Uterus (tissue), 4 donors: ENCODE results near the gene VCL. TPM values are rescaled to one million over a fixed set of nuclear protein-coding genes. Genes with fewer than 3 reads are reported as not detected.
"Not testable (repeated sequence)": the region's sequence is repeated elsewhere in the genome, so short reads cannot be mapped to it uniquely, and the experiment has no call there.

Experiments
- DNase-seq, 2 donors: peaks; one replicate each; pipeline ENCODE4 v3.0.0-alpha.2; 2019 to 2020
- H3K27ac ChIP-seq, 2 donors: fragments of 200-600 bp; sonication (generic); 1 replicate in 1 of 2; 2 replicates in 1 of 2; pipeline ENCODE4 v1.5.1; 2016 to 2018
- H3K27me3 ChIP-seq, 2 donors: fragments of 200-600 bp; sonication (generic); one replicate each; pipeline ENCODE4 v1.5.1; 2018 to 2019; ENCODE audit warnings: control low read depth in 1 of 2
- H3K36me3 ChIP-seq, 2 donors: fragments of 200-600 bp; sonication (generic); one replicate each; pipeline ENCODE4 v1.5.1; 2019; ENCODE audit warnings: control low read depth in 1 of 2
- H3K4me1 ChIP-seq, 2 donors: fragments of 200-600 bp; sonication (generic); one replicate each; pipeline ENCODE4 v1.5.1; 2018 to 2019; ENCODE audit warnings: control low read depth in 1 of 2
- H3K4me3 ChIP-seq, 2 donors: fragments of 200-600 bp; sonication (generic); 1 replicate in 1 of 2; 2 replicates in 1 of 2; pipeline ENCODE4 v1.5.1; 2018 to 2019; ENCODE audit warnings: mild to moderate bottlenecking in 1 of 2
- H3K9me3 ChIP-seq, 2 donors: fragments of 200-600 bp; sonication (generic); one replicate each; pipeline ENCODE4 v1.5.1; 2019; ENCODE audit warnings: control low read depth in 1 of 2
- POLR2A ChIP-seq, 2 donors: fragments of 450-650 bp; IDR thresholded peaks; one replicate each; pipeline ENCODE4 v1.6.1; 2016; ENCODE audit warnings: antibody characterized with exemption in 2 of 2, mild to moderate bottlenecking in 1 of 2, moderate library complexity in 1 of 2
- intact Hi-C: fragments of 100-400 bp; cut with DNase I; formaldehyde crosslinking; loops from one replicate; pipeline ENCODE4 v1.15.1; 2023; ENCODE audit warnings: low total_unique reads
- total RNA-seq, 4 donors: library from RNA; depleted of rRNA in 3 of 4; stranded (reverse); fragments of >200 nt in 3 of 4; gene quantifications; one replicate each; pipeline versions ENCODE4 v1.1.0 to v1.2.4, GENCODE V29; 2014 to 2023
- TF ChIP-seq, protein P1 (sequence below), 4 experiments: fragments of 200-600 bp in 2 of 4; fragments of 450-650 bp in 2 of 4; sonication (generic) in 2 of 4; IDR thresholded peaks; one replicate each; pipeline ENCODE4 v1.5.1; 2016 to 2019; ENCODE audit warnings: antibody characterized with exemption in 4 of 4, mild to moderate bottlenecking in 2 of 4, moderate library complexity in 1 of 4
- donor health status: DM: yes; HTN: yes; CAD: no.

VCL gene
- total RNA-seq, 4 donors from 2014 or later, result 77.4 to 313 (median 215) TPM

GRCh38 chr10:73999703-74000102, 1.8 kb downstream of the VCL start:
- TF ChIP-seq, protein P1, sequence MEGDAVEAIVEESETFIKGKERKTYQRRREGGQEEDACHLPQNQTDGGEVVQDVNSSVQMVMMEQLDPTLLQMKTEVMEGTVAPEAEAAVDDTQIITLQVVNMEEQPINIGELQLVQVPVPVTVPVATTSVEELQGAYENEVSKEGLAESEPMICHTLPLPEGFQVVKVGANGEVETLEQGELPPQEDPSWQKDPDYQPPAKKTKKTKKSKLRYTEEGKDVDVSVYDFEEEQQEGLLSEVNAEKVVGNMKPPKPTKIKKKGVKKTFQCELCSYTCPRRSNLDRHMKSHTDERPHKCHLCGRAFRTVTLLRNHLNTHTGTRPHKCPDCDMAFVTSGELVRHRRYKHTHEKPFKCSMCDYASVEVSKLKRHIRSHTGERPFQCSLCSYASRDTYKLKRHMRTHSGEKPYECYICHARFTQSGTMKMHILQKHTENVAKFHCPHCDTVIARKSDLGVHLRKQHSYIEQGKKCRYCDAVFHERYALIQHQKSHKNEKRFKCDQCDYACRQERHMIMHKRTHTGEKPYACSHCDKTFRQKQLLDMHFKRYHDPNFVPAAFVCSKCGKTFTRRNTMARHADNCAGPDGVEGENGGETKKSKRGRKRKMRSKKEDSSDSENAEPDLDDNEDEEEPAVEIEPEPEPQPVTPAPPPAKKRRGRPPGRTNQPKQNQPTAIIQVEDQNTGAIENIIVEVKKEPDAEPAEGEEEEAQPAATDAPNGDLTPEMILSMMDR (IDR thresholded peaks at IDR 0.05), result no peak
- no peak for TF ChIP-seq POLR2A (IDR thresholded peaks at IDR 0.05)
- intact Hi-C loops, result loop anchor here (10.0 kb wide), 1 partner anchor 75 kb away; no protein-coding TSS in a partner anchor
- H3K9me3 ChIP-seq, result no peaks in the 10 kb centered on the region
- peaks cover 0 to 10% of the 10 kb centered on the region in 2 donors for H3K4me1 ChIP-seq
- no peaks in the 10 kb centered on the region for H3K36me3 ChIP-seq
- no peaks in the 10 kb centered on the region for H3K27me3 ChIP-seq
- peak overlapping the region; percentile 84 to 97 for H3K27ac ChIP-seq
- peak overlapping the region; percentile 69 to 96 for H3K4me3 ChIP-seq
- no peak for DNase-seq

- intact Hi-C loops, result loop anchor here (10.0 kb wide), 1 partner anchor 75 kb away; no protein-coding TSS in a partner anchor
- H3K36me3 ChIP-seq, H3K27me3 ChIP-seq, DNase-seq, H3K9me3 ChIP-seq, H3K4me1 ChIP-seq: not testable (repeated sequence)
- peak overlapping the region; percentile 84 to 97 for H3K27ac ChIP-seq
- peak overlapping the region; percentile 69 to 96 for H3K4me3 ChIP-seq
Observed at GRCh38 chr10:74000244-74000643, 2.3 kb downstream of the VCL start.

DNA sequence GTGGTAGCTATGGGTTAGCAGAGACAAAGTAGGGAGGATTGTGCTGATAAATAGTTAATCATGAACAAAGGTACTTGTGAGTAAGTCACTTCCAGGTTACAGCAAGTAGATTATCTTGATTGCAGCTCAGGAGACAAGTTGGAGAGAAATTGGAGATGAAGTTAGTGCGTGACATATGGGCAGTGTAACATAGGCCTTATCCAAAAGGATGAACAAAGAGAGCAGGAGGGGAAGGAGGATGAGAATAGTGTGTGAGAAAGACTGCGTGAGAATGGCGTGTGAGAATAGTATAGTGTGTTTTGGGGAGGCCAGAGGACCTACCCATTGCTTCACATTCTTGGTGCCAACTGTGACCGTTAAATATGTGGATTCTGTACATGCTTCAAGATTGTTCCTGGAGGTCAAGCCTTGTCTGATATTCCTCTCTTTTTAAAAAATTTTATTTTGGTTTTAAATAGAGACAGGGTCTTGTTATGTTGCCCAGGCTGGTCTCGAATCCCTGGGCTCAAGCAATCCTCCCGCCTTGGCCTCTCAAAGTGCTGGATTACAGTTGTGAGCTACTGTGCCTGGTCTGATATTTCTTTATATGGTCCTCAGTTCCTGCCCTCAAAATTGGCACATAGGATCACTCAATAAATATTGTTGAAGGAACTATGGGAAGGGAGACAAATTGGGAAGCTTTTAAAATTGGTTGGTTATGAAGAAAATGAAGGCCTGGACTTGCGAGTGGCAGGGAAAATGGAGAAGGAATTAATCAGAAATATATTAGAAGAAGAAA, 3.2 kb downstream of the VCL start:
- H3K9me3 ChIP-seq, result no peaks in the 10 kb centered on the region
- H3K27ac ChIP-seq, result peak overlapping the region; percentile 15 to 84
- no peak for DNase-seq
- intact Hi-C loops, result loop anchor here (10.0 kb wide), 1 partner anchor 74 kb away; no protein-coding TSS in a partner anchor
- no peak for TF ChIP-seq POLR2A (IDR thresholded peaks at IDR 0.05)
- TF ChIP-seq, protein P1 (IDR thresholded peaks at IDR 0.05), result no peak
- peaks cover 0 to 10% of the 10 kb centered on the region in 2 donors for H3K4me1 ChIP-seq
- no peak overlapping the region for H3K4me3 ChIP-seq
- H3K27me3 ChIP-seq, result no peaks in the 10 kb centered on the region
- no peaks in the 10 kb centered on the region for H3K36me3 ChIP-seq

DNA sequence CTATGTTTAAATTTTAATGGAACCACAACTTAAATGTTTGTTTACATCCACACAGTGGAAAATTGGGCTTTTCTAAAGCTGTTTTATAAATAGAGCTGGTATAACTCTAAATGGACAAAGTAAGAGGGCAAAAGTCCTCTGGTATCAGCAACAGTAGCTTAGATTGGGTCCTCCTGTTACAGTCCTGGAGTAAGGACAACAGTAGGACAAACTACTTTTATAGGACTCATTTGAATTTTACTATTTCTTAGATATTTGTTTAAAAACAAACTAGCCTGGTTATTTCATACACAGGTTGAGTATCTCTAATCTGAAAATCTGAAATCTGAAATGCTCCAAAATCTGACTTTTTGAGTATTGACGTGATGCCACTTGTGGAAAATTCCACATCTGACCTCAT, 8.4 kb downstream of the VCL start:
- peaks cover 0 to 7% of the 10 kb centered on the region in 2 donors for H3K4me1 ChIP-seq
- TF ChIP-seq, protein P1 (IDR thresholded peaks at IDR 0.05), result no peak
- no peak for TF ChIP-seq POLR2A (IDR thresholded peaks at IDR 0.05)
- no peaks in the 10 kb centered on the region for H3K36me3 ChIP-seq
- DNase-seq, result no peak
- no peaks in the 10 kb centered on the region for H3K9me3 ChIP-seq
- no peak overlapping the region for H3K27ac ChIP-seq
- intact Hi-C loops, result loop anchor here (10.0 kb wide), 1 partner anchor 69 kb away; no protein-coding TSS in a partner anchor
- no peaks in the 10 kb centered on the region for H3K27me3 ChIP-seq
- H3K4me3 ChIP-seq, result no peak overlapping the region

- H3K4me3 ChIP-seq, result no peak overlapping the region
- TF ChIP-seq POLR2A (IDR thresholded peaks at IDR 0.05), result no peak
- TF ChIP-seq, protein P1 (IDR thresholded peaks at IDR 0.05), result no peak
- H3K27ac ChIP-seq, result peak overlapping the region; percentile 27 to 43
- H3K4me1 ChIP-seq, result peaks cover 3 to 10% of the 10 kb centered on the region in 2 donors
- no peaks in the 10 kb centered on the region for H3K36me3 ChIP-seq
- no peaks in the 10 kb centered on the region for H3K9me3 ChIP-seq
- intact Hi-C loops, result loop anchor here (10.0 kb wide), 1 partner anchor 67 kb away; no protein-coding TSS in a partner anchor
- H3K27me3 ChIP-seq, result no peaks in the 10 kb centered on the region
- DNase-seq, result no peak
Observed at GRCh38 chr10:74008212-74008731, 10.4 kb downstream of the VCL start.
